HTR-8/SVneo (cell line): ENCODE data around the gene IMPG2.

Source experiments
- DNase-seq: peaks from one replicate; pipeline ENCODE4 v3.0.0; 2011; ENCODE audit warnings: low spot score, mixed read lengths; ENCODE audit not compliant: insufficient read length
- FAIRE-seq: peaks from 2 replicates; lab custom pipeline; 2011; peaks lifted over from hg19 to GRCh38; lab: Jason Lieb, UNC

IMPG2 gene

DNA sequence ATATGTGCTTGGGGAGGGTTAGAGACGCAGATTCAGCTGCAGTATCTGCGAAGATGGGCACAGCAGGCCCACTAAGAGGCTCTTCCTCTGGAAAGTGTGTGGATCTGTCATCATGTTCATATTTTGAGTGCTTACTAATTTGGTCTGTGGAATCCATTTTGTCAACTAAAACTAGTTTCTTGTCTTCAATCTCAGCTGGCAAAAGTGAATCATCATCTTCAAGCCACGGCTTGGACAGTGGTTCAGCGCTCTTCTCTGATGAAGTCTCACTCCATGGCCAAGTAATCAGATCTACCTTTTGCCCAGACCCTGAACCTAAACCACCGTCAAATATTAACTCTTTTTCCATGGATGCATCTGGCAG is 76.2 kb downstream of the IMPG2 start:
- FAIRE-seq (no peak), DNase-seq (no peak)

DNA sequence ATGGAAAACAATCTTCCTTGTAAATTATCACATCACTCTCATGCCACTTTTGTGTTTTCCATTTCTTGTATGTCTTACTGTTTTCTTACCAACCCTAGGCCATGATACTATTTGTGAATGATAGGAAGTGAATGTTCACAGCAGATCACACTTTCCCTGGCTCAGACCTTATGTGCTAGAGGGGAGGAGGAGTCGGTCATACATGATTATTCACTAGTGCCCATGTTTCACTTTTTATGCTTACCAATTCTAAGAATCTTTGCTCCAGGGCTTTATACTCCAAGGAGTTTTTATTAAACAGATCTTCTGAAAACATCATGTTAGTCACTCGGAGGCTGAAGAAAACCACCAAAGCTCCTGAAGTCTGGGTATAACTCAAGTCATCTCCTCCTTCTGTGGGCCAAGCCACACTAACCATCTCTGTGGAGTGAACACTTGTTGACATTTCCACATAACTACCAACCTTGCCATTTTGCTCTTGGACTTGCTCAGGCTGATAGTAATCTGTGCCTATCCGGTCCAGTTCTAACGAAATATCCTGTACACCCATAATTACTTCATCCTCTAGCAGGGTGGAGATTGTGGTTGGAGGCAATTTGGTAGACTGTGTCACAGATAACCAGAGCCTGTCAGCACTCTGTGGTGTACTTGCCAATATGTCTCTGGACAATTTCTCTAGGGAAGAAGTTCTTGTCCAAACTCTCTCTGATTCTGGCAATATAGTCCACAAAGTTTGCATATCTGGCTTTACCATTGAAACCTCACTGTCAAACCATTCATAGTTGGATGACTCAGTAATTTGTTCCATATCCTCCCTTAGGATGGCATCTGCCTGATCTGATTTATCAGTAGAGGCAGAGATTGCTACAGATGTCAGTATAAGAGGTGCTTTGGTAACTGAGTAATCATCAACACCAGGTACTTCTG is 76.8 kb downstream of the IMPG2 start:
- no peak for DNase-seq
- FAIRE-seq: no peak

DNA sequence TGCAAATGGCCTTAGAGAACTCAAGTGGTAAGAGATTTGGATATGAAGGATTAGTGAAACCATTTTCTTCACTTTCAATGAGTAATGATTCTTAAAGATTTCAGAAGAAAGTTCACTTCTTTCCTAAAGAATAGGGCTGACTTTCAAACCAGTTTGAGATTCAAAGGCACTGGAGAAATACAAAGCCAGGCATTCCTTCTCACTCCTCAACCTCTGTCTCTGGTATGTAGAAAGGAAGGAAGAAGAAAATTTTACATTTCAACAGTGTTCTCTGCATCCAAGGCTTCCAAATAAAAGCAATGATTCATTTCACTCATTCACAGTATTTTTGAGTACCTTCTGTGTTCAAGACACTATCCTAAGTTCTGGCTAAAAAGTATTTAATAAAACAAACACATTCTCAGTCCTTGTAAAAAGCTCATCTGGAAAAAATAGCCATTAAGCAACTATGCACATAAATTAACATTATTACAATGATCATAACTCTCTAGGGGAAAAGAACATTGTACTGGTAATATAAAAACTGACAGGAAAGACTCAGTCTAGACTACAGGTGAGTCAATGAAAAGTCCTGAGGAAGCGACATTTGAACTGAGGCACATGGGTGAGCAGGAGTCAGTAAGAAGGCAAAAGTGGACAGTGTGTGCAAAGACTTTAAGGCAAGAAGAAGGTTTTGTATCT is 79.5 kb downstream of the IMPG2 start:
- DNase-seq (no peak), FAIRE-seq (no peak)

DNA sequence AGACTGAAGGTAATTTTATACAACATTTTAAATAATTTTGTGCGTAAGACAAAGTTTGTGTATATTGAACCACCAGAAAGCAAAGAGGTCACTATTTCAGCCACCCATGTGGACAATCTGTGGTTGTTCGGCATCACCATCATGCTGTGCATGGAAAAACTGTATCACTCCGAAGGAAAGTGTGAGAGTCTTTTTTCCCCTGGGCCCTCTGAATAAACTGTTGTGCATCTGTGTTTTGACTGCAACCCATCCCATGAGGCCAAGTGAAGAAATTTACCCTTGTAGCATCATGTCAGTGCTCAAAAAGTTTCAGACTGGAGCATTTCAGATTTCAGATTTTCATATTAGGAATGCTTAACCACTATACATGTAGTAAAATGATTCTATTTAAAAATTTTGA is 85.3 kb downstream of the IMPG2 start:
- DNase-seq: no peak
- FAIRE-seq: no peak

DNA sequence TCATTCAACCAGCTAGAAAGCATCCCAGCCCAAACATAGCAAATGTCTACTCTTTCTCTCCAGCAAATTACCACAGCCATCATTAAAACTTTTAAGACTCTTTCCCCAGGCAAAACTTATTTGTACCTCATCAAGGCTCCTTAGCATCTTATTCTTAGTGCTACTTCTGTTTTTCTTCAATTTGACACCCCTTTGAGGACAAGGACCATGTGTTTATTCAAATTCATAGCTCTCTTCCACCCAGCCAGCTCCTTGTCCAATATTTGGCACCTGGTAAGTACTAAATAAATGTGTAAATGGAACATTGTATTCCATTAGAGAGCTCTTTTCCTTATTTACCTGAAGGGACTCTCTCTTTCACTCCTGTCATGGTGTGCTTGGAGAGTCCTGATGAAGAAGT is 89.8 kb downstream of the IMPG2 start:
- DNase-seq: no peak
- FAIRE-seq: no peak

DNA sequence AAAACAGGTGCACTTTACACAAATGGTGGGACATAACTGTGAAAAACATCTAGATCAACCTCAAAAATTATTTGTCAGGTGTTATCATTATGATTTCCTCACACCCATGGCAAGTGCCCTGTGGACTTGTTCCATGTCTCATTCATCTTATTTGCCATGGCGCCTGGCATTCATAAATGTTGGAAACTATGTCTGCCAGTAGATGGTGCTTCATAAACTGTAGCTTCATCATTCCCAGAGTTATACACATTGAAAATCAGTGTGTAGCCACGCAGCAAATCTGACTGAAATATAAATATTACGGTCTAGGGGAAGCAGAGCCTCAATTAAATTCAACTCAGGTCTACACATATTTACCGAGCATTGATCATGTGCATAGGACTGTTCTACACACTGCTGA is 90.7 kb downstream of the IMPG2 start:
- peak; percentile 20 for FAIRE-seq

DNA sequence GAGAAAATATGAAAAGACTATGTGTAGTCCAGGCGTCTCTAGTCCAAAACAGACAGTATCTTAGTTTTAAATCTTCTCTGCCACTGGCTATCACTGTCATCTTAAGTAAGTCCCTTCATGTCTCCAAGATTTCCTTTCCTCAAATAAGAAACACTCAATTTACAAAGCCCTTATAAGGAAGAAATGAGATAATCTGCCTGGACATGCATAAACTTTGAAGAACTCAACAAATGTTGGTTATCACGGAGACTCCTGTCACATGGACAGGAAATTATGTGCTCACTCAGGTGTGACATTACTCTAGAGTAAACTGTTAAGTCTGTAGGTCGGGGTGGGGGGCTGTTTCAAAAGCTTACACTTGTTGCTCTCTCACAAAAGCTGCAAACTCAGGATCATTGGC is 91.9 kb downstream of the IMPG2 start:
- DNase-seq: no peak
- FAIRE-seq: no peak

More for the DNA sequence above, 90.7 kb downstream of the IMPG2 start:
- peak; percentile 11 for DNase-seq

DNA sequence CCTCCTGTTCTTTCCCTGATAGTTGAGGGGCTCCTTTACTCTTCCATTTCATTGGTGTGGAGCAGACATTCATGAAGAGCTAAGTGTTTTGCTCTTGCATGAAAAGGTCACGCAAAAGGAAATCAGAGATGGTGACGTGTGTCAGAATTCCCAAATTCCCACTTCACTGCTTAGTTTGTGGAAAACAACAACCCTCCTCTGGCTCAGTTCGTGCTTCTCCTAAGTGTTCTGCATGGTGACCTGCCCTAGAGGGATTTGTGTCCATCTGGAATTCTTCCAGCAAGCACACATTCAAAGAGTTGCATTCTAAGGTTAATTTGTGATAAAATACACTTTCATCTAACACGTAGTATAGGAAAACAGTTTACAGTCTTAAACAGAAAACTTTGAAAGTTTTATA is 95.6 kb downstream of the IMPG2 start:
- no peak for DNase-seq
- peak; percentile 9 for FAIRE-seq

DNA sequence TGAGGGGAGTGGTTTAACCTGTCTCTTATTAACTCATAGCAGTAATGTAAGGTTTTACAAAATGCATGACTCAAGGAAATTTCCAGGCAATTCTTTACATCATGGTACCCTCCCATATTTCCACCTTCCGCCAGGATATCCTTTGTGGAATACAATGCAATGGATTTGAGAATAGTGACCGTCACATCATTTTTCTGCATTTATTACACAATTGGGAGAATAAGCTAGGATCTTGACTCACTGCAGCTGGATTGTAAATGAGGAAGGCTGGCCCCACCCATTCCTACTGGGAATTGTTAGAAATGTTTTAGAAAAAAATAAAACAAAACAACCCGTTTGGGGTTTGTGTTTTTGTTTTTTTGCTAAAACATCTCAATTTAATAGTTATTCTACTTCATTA is 97.4 kb downstream of the IMPG2 start:
- FAIRE-seq: no peak
- DNase-seq: no peak

DNA sequence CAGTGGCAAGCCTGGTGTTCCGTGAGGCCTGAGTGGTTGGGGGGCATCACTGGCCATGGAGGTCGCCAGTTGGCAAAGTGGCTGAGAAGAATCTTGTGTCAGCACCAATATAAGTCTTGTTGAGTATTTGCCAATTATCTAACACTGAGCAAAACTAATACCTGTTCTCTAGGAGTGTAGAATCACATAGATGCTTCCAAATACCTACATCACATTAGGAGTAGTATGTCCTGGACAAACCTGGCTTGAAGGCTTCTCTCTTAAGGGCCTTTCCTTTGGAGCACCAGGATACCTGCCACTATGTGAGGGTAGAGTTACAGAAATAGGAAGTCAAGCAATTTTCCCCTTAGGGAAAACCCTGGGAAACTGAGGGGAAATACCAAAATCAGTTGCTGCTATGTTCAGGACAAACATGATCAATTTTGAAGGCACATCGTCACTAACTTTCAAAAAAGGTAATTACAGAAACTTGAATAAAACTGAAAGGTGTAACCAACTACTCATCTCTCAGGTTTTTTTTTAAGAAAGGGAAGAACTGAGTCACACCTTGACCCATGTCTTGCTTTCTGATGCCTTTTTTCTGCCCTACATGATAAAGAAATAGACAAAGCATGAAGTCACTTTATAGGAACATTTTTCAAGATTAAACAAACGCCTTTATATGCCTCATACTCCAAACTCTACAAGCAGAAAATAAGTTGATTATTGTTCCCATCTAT is 100.4 kb downstream of the IMPG2 start:
- DNase-seq (no peak), FAIRE-seq (no peak)

DNA sequence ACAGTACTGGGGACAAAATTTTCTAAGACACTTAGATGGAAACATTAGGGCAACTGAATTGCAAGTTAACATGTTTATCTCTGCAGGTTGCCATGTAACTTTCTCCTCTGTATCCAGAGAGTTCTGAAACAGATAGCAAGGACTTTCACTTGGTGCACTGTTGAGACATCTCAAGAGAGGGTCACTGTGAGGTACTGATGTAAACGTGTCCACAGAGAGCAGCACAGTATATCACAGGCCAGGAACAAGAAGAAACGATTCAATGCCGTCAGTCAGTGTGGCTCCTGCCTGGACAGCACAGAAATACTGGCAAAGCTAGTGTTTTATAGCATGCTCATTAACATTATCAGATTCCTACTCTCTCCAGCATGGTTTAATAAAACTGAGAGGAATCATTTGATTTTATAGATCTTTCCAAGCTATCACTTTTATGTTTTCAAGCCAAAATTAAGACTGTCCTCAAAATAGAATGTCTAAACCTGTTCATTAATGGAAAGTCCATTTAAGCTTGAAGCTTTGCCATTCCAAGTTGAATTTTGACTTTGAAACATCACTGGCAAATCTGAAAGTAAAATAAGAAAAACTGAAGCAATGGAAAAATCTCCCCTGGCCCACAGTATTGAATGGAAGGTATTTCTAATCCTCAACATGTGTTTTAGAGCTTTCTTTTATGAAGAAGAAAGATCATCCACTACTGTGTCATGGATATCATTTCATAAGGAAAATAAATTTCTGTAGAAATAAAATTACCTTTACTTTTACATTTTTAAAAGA is 102.7 kb downstream of the IMPG2 start:
- no peak for FAIRE-seq
- DNase-seq: no peak

DNA sequence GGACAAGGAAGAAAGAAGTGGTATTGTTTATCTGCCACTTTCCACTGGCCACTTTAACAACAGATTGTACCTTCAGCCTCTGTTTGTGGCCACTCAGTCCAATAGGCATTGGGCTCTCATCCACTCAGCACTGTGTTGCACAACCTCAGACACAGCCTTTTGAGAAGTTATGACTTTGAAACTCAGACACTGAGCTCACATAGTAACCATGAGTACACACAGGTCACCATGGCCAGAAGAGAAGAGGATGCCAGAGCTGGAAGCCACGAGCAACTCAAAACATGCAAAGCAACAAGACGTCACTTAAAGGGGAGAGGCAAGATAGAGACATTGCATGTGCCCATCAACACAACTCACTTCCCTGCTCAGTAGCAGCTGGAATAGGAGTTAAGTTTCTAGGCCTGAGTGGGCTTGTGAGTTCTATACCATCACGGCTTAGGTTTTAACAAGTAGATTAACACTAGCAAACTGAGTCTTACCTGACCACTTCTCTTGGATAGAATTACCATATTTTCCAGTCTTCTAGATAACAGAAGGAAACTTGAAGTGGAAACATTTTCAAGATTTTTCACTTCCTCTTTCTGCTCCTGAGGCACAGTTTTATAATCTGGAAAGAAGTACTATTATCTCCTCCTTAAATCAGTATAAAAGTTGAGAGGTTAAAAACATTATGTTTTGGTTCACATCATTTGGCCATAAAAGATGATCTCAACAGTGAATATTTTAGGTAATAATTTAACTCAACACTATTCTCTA is 103.5 kb downstream of the IMPG2 start:
- DNase-seq (no peak), FAIRE-seq (no peak)

DNA sequence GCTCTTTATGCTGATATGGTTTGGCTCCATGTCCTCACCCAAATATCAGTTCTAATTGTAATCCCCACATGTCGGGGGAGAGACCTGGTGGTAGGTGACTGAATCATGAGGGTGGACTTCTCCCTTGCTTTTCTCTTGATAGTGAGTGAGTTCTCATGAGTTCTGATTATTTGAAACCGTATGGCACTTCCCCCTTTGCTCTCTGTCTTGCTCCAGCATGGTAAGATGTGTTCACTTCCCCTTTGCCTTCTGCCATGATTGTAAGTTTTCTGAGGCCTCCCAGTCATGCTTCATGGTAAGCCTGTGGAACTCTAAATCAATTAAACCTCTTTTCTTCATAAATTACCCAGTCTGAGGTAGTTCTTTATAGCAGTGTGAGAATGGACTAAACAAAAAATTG is 107.6 kb downstream of the IMPG2 start:
- DNase-seq (no peak), FAIRE-seq (no peak)

DNA sequence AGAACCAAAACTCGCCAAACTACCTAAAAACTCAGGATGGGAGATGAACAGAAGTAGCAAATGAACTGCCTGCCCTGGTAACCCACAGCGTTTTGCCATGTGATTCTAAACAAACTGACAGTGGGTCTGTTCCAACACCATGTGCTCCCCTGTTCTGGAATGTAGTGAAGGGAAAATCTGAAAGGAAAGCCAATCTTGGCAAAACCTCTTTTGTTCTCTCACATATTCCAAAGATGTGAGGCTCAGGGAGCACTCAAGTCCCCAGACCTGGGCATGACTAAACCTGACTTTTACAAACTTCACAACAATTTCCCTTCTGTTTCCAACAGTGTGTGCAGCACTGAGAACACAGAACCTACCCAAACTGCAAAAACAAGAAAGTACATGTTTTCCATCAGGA is 116.1 kb downstream of the IMPG2 start:
- FAIRE-seq: no peak
- DNase-seq: no peak

DNA sequence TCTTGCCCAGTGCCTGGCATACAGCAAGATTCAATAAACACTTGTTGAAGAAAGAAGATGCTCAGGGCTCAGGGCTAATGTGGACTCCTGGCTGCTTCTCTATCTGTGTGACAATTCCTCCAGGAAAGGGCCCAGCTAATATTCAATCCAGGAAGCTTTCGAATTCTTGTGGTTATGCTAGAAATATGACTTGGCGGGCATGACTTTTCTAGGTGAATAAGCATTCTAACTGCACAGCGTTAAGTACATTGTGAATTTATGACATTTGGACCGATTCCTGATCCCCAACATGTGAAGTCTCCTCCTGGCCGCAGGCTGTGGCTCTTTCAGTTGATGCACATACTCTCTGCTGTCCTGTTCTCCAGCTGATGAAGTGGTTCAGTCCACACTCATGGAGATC is 117.0 kb downstream of the IMPG2 start:
- FAIRE-seq (peak; percentile 57), DNase-seq (peak; percentile 23)

DNA sequence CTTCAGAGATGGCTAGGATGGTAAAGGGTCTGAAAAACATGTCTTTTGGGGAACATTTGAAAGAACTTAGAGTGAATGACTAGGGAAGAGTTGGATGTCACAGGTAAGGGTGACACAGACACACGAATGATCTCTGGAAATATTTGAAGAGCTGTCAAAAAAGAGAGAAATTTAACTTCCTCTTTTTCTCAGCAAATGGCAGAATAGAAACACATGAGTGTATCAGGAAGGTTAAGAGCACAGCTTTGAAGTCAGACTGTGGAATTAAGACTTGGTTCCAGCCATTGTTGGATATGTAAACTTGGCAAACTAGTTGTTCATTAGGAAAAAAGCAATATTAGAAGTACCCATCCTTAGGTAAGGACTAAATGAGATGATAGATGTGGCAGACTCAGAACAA is 117.7 kb downstream of the IMPG2 start:
- DNase-seq: no peak
- no peak for FAIRE-seq

DNA sequence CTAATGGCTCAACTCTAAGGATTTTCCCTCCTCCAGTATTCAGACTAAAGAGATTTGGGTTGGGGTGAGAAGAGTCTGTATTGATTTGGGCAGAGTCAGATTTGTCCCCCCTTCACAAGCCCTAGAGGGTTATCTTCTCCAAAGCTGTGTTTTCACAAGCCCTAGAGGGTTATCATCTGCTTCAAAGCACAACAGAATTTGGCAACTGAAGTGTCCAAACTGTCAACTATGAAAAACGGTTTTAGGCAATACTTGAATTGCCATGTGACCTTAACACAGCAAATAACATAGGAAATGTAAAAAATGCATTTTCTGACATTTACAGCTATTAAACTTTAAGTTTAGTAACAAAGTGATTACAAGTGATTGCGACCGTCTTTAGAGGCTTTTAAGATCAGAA is 119.9 kb downstream of the IMPG2 start:
- FAIRE-seq (no peak), DNase-seq (no peak)

DNA sequence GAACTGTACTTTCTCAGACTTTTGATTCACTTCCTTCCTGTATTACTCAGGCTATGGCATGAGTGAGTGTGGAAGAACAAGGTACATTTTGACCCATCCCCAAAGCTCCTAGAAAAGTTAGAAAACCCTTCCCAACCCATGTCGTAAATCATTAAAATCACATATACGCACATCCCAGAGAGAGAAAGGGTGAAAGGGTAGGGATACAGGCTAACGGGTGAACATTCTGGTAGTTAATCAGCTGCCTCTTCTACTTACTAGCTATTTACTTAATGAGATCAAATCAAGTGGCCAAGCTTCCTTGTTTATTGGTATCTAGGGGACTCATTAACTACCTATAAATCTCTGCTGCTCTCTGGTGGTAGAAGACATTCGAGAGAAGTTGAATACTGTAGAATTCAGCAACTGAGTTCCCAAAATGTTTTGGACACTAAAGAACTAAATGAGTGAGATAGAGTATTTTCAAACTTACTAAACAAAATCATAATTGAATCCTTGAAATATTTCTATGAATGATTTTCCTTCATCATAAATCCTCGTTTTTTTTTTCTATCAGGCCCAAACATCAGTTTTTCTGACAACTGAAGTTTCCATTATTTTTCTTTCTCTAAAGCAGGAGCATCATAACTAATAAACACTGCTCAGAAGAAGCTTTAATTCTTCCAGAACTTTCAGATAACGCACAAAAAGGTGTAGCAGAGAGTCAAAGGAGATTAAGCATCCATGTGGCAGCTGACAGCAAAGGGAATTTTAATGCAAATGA is 124.2 kb downstream of the IMPG2 start:
- no peak for FAIRE-seq
- DNase-seq: peak; percentile 17

DNA sequence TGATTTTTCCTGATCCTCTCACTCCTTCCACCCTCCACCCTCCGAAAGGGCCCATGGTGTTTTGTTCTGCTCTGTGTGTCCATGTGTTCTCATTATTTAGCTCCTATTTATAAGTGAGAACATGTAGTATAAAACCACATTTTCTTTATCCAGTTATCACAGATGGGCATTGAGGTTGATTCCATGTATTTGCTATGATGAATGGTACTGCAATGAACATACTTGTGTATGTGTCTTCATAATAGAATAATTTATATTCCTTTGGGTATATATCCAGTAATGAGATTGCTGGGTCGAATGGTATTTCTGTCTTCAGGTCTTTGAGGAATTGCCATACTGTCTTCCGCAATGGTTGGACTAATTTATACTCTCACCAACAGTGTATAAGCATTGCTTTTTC is 126.0 kb downstream of the IMPG2 start:
- no peak for FAIRE-seq
- no peak for DNase-seq
